GM23248 (cell line): ENCODE results near the gene DENND1A.

Experiments used
- EZH2 ChIP-seq: fragments of 200-600 bp; sonication (generic); IDR thresholded peaks from 2 replicates; pipeline ENCODE4 v1.6.1; 2018; ENCODE audit warnings: antibody characterized with exemption, mild to moderate bottlenecking; ENCODE audit not compliant: insufficient read depth, poor library complexity, severe bottlenecking
- EZH2phosphoT487 ChIP-seq: fragments of 200-600 bp; sonication (generic); IDR thresholded peaks from 2 replicates; pipeline ENCODE4 v1.6.1; 2018; ENCODE audit warnings: antibody characterized with exemption, moderate library complexity, mild to moderate bottlenecking, low read depth; ENCODE audit not compliant: insufficient read depth

DNA sequence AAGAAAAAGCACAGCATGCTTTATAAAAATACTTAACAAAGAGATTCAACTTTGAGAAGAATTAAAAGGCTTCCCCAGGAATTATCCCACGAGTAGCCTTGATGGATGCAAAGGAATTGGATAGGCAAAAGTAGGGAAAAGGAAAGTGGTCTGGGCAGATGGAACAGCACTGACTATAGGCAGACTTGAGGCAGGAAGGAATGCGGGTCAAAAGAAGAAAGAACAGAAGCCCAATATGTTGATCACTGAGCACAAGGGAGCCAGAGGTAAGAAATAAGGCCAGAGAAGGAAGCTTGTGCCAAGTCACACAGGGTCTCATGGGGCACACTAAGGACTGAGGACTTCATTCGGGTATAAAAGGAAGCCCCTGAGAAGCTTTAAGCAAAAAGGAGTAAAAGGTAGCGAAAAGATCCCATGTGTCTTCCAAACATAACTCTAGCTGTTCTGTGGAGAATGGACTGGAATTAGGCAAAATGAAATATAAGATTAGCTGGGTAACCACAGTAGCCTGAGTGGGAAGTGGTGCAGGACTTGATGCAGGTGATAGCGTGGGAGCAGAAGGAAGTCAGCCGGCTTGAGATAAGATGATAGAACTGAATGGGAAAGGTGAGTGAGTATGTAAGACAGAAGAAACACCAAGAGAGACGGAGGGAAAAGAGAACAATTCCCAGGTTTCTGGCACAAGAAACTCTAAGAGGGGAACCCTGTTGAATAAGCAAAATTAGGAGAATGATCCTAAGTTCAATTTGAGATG lies 106.6 kb downstream of the DENND1A start:
- TF ChIP-seq EZH2phosphoT487: no peak
- TF ChIP-seq EZH2: no peak
